ENCODE data around the gene PM20D1.
"Not testable (repeated sequence)": the region's sequence is repeated elsewhere in the genome, so short reads cannot be mapped to it uniquely, and the experiment has no call there.

Gene PM20D1, protein sequence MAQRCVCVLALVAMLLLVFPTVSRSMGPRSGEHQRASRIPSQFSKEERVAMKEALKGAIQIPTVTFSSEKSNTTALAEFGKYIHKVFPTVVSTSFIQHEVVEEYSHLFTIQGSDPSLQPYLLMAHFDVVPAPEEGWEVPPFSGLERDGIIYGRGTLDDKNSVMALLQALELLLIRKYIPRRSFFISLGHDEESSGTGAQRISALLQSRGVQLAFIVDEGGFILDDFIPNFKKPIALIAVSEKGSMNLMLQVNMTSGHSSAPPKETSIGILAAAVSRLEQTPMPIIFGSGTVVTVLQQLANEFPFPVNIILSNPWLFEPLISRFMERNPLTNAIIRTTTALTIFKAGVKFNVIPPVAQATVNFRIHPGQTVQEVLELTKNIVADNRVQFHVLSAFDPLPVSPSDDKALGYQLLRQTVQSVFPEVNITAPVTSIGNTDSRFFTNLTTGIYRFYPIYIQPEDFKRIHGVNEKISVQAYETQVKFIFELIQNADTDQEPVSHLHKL

DNA sequence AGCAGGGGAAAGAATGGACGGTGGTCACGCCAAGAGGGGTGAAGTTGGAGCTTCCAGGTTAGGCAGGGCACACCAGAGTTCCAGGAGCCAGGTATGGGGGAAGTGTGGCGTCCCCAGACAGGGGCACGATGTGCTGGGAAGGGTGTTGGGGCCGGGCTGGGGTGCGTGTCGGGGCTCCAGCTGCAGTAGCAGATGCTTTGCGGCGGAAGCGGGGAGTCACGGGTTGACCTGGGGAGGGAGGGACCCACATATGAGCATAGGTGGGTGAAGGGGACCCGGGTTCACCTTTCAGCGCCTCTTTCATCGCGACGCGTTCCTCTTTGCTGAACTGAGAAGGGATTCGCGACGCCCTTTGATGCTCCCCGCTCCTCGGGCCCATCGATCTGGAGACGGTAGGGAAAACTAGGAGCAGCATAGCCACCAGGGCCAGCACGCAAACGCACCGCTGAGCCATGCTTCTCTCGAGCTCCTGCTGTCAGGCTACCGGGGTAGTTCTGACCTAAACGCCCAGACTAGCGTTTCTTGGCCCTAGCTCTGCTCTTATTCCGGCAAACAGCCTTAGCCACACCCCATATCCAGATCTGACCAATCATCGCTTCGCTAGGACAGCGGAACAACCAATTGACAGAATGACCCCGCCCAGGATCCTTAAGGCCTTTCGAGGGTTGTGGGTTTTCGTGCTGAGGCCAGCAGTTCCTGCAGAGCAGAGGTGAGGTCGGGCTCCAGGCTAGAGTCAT lies at the start of gene PM20D1:
TSS of gene PM20D1 (minus strand) at position 514 of the 737 bp plus-strand sequence. CDS start at position 454, 60 bp downstream.
- DNase-seq, result peak; percentile 21

DNA sequence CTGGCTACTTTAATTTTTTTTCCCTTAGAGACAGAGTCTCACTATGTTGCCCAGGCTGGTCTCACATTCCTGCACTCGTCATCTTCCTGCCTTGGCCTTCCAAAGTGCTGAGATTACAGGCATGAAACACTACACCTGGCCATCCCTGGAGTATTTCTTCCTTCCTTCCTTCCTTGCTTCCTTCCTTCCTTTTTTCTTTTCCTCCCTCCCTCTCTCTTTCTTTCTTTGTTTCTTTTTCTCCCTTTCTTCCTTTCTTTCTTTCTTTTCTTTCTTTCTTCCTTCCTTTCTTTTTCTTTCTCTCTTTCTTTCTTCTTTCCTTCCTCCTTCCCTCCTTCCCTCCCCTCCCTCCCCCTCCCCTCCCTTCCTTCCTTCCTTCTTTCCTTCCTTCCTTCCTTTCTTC lies 46.4 kb upstream of the PM20D1 start:
- DNase-seq, result no peak

GRCh38 chr1:205894119-205894518 lies 44.2 kb upstream of the PM20D1 start:
- not testable (repeated sequence) for DNase-seq

- not testable (repeated sequence) for DNase-seq
These were observed 42.2 kb upstream of the PM20D1 start for GRCh38 chr1:205892175-205892574.

- DNase-seq, result peak; percentile 48
These were observed 41.5 kb upstream of the PM20D1 start for GRCh38 chr1:205891481-205891880.

- not testable (repeated sequence) for DNase-seq
These were observed 40.7 kb upstream of the PM20D1 start for GRCh38 chr1:205890631-205891030.

GRCh38 chr1:205889706-205890105 lies 39.8 kb upstream of the PM20D1 start:
- DNase-seq, result peak; percentile 92

GRCh38 chr1:205889006-205889405 lies 39.1 kb upstream of the PM20D1 start:
- not testable (repeated sequence) for DNase-seq

- DNase-seq, result no peak
These were observed 33.9 kb upstream of the PM20D1 start for GRCh38 chr1:205883792-205884191.

DNA sequence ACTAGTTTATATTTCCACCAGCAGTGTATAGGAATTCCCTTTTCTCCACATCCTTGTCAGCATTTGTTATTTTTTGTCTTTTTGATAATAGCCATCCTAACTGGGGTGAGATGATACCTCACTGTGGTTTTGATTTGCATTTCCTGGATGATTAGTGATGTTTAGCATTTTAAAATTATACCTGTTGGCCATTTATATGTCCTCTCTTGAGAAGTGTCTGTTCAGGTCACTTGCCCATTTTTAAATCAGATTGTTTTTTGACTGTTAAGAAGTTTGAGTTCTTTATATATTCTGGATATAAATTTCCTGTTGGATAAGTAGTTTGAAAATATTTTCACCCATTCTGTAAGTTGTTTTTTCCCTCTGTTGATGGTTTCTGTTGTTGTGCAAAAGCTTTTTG lies 31.0 kb upstream of the PM20D1 start:
- no peak for DNase-seq

DNA sequence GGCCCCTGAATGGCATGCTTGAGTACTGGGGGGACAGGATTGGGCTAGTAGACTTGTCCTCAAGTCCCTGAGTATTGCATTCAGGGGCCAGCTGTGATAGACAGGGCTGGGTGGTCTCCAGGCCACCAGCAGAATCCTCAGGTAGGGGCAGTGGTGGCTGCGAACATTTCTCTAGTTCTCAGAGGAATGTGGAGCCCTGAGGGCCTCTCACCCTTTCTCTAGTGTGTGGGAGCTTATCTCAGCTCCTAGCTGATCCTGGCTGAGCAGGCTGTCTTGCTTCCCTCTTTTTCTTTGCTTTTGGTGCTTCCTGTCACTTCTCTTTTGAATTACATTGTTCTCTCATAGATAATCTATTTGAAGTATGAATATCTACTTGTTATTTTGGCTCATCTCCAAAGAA lies 30.0 kb upstream of the PM20D1 start:
- no peak for DNase-seq

GRCh38 chr1:205878026-205878425 lies 28.1 kb upstream of the PM20D1 start:
- DNase-seq, result no peak

GRCh38 chr1:205873148-205873547 lies 23.2 kb upstream of the PM20D1 start:
- DNase-seq, result not testable (repeated sequence)

DNA sequence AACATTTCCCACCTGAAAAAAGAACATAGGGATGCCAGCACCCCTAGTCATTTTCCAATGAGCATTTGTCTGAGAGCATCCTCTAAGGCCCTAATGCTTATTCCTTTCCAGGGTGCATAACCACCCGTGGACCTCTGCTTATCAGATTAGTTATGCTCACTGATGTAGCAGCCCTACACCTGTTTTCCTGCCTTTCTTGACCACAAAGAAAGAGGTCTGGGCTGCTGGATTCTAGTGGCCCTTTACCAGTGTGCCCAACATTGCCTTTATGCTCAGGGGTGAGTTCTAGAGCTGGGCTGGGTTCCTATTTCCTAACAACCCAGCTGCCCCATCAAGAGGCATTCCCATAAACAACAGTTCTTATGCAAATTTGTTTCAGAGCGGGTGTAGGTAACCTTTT lies 20.3 kb upstream of the PM20D1 start:
- DNase-seq, result no peak

DNA sequence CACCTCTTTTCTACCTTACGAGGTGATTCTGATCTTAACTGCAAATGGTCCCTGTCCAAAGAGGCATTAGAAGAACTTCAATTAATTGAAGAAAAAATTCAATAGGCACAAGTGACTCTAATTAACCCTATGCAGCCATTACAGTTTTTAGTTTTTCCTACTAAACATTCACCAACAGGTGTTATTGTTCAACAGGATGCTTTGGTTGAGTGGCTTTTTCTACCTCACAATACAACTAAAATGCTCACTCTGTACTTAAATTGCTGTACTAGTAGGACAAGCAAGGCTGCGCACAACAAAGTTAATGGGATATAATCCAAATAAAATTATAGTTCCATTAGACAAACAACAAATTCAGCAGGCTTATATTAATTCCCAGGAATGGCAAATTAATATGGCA lies 11.6 kb upstream of the PM20D1 start:
- DNase-seq, result no peak

GRCh38 chr1:205858141-205858961 lies 8.4 kb upstream of the PM20D1 start:
- no peak for DNase-seq

GRCh38 chr1:205857501-205857900 lies 7.6 kb upstream of the PM20D1 start:
- DNase-seq, result not testable (repeated sequence)

DNA sequence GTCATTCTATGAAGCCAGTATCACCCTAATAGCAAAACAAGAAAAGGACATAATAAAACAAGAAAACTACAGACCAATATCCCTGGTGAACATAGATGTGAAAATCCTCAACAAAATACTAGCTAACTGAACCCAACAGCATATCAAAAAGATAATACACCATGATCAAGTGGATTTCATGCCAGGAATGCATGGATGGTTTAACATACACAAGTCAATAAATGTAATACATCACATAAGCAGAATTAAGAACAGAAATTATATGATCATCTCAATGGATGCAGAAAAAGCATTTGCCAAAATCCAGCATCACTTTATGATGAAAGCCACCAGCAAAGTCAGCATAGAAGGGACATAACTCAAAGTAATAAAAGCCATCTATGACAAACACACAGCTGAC lies 6.5 kb upstream of the PM20D1 start:
- DNase-seq, result no peak

- no peak for DNase-seq
These were observed 3.0 kb upstream of the PM20D1 start for GRCh38 chr1:205852969-205853368.

DNA sequence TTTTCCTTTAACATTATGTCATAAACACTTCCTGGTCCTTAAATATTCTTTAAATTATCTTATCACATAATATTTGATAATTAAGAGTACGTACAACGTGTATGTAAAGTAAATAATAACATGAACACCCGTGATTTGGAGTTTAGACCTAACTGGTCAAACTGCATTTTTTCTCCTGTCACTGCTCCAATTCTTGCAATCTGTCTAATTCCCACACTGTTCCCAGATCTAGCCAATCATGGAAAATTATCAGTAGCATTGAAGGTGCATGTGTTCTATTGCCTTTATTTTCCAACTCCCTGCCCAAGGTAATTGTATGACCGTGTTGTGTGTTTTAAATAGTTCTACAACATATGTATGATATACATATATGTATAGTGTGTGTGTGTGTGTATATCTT lies 2.1 kb upstream of the PM20D1 start:
- no peak for DNase-seq

- no peak for DNase-seq
These were observed 6.7 kb downstream of the PM20D1 start for GRCh38 chr1:205843036-205843859.

DNA sequence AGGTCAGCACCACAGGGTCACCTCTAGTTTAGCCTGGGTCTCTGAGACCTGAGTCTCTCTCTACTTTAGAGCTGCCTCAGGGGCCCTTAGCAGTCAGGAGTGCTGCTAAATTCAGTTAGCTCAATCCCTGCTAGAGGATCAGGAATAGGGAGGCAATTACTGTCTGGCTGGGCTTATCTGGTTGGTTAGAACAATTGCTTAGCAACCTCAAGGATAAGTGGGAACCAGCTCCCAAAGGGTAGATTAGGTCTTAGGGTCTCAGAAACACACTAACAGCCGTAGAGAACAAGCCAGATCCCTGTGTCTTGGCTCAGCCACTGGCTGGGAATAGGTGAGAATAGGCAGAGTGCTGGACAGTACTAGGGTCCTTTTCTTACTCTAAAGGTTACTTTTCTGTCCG lies 7.7 kb downstream of the PM20D1 start:
- no peak for DNase-seq

Measured in fibroblast of skin of right quadriceps (primary cell).